ELR (cell line): ENCODE measurements around the gene CRYBG1.
"Not testable (repeated sequence)": the region's sequence is repeated elsewhere in the genome, so short reads cannot be mapped to it uniquely, and the experiment has no call there.

Experiments
- DNase-seq: peaks from one replicate; pipeline ENCODE4 v3.0.0-alpha.2; 2015; ENCODE audit warnings: low read depth

Gene CRYBG1

DNA sequence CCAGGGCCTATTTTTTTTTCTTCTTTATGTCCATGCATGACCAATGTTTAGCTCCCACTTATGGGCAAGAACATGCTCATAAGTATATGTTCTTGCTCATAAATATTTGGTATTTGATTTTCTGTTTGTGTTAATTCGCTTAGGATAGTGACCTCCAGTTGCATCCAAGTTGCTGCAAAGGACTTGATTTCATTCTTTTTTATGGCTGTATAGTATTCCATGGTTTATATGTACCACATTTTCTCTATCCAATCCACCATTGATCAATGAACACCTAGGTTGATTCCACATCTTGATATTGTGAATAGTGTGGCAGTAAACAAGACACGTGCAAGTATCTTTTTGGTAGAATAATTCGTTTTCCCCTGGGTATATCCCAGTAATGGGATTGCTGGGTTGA lies 190.6 kb downstream of the CRYBG1 start:
- no peak for DNase-seq

DNA sequence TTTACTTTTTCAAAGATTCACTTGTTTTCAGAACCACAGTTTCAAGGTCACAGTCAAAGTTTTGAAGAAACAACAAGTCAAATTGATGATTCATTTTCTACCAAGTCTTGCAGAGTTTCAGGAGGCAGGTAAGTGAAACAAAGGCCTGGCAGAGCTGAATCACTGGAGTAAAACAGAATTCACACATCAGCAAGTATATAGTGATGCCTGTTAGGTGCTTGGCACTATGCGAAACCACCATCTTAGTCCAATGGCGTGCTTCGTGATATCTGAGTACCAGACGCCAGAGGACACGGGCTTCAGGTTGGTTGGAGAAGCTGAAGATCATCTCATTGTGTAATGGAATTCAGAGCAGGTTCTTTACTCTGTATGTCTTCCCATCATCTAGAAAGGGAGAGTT lies 192.9 kb downstream of the CRYBG1 start:
- DNase-seq, result no peak

DNA sequence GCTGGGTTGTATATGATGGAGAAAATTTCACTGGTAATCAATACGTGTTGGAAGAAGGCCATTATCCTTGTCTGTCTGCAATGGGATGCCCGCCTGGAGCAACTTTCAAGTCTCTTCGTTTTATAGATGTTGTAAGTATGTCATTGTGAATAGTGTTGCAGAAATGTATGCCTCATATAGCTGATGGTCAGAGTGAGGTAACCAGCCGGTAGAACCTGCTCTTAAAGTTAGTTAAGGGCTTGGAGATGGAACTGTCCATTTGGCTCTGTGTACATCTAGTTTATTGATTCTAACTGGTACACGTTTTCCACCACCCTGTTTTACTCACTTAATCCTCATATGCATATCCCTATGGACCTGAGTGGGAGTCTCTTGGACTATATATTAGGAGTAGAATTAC lies 195.2 kb downstream of the CRYBG1 start:
- DNase-seq, result no peak

DNA sequence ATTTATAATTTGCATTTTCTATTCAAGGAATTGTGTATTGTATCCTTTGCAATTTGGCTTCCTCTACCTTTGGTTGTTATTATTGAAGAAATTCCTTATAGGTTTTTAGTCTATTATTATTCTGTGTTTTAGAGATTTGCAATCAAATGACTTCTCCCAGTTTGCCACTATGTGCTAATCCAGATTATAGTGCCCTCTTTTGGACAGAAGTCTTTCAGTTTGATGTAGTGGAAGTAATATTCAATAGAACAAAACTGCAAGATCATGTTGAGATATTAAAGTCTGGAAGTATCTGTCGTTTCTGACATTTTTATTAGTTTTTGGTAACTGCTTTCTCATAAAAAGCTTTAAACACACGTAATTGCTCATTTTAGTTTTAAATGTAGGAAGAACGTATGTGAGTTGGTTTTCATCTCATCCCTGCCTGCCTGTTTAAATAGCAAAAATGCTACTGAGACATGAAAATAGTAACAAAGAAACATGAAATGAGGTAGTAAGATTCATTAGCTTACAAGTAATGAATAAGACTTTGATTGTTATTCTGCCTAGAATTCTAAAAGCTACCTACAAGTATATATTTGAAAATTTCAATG lies 195.9 kb downstream of the CRYBG1 start:
- DNase-seq, result peak; percentile 62

DNA sequence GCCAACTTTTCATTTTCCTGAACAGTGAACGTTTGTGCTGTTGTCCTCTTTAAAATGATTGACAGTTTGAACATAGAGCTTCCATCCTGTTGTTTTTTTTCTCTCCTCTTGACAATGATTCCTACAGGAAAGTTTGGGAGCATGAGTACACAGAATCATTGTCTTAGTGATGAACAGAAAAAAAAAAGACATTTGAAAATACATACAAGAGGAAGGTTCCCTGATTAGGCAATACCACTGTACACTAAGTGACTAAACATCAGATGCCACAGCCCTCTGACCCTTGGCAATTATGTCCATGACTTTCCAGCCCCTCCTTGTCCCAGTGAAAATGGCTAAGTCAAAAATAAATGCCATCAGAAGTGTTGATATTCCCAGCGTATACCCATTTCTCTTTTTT lies 197.3 kb downstream of the CRYBG1 start:
- peak; percentile 24 for DNase-seq

DNA sequence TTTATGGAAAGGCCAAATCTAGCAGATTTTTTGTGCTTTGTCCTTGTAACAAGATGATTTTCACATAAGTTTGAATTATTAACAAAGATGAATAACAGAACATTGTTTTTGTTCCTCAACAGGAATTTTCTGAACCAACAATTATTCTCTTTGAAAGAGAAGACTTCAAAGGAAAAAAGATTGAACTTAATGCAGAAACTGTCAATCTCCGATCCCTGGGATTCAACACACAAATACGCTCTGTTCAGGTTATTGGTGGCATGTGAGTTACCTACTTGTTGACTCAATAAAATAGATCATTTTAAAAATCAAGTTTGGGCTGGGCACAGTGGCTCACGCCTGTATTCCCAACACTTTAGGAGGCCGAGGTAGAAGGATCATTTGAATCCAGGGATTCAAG lies 197.8 kb downstream of the CRYBG1 start:
- no peak for DNase-seq

DNA sequence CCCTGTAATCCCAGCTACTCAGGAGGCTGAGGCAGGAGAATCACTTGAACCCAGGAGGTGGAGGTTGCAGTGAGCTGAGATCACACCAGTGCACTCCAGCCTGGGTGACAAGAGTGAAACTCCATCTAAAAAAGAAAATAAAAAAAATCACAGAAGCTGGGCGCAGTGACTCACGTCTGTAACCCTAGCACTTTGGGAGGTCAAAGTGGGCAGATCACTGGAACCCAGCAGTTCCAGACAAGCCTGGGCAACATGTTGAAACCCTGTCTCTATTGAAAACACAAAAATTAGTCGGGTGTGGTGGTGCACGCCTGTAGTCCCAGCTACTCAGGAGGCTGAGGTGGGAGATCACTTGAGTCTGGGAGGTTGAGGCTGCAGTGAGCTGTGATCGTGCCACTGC lies 199.1 kb downstream of the CRYBG1 start:
- not testable (repeated sequence) for DNase-seq

DNA sequence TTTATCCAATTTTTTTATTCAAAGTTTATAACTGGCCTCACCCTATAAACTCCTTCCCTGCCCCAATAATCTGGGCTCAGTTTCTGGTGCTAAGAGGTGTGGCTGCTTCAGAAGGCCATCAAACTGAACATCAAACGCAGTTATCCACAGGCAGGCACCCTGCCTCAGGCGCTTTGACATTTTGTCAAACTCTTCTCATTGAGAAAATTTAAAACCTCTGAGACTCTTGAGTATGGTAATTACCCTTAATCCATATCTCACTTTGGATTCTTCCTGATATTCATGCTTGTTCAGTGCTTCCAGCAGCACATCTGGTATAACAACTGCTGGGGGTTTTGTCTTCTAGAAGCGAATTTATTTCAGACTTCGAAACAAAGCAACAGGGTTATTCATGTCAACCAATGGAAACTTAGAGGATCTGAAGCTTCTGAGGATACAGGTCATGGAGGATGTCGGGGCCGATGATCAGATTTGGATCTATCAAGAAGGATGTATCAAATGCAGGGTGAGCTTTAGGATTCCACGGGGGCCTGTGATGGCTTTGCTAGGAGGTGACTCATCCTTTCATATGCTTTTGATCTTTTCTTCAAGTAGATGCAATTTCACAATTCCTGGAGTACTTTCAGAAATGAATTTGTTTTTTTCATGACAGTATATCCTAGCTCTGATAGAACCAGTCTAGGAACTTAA lies 200.6 kb downstream of the CRYBG1 start:
- peak; percentile 62 for DNase-seq

DNA sequence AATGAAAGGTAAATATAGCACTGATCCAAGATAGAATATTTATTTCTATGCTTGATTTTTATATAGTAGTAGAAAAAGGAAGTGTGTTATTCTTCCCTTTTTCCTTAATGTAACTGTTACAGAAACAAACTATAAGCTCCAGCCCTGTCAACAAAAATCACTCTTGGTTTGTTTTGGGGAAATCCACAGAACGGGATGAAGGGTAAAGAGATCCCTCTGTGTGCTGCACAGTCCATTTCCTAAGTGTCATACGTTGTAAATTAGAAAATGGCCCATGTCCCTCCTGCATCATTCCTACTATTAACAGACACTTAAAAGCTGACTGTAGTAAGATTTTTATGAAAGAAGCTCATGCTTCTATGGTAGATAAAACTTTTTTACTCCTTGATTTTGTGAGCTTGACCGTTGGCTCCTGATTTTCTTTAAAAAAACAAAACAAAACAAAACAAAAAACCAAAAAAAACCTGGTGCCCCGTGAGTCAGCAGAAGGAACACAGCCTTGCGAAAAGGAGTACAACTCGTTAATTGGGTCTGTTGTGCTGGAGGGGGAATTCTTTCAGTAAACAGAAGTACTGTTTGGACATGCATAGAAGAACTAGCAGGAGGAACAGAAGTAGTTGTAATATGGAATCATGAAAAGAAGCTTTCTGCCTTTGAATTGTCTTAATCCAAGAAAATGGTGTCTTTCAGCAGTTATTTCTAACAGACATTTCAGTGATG lies 201.3 kb downstream of the CRYBG1 start:
- DNase-seq, result no peak

DNA sequence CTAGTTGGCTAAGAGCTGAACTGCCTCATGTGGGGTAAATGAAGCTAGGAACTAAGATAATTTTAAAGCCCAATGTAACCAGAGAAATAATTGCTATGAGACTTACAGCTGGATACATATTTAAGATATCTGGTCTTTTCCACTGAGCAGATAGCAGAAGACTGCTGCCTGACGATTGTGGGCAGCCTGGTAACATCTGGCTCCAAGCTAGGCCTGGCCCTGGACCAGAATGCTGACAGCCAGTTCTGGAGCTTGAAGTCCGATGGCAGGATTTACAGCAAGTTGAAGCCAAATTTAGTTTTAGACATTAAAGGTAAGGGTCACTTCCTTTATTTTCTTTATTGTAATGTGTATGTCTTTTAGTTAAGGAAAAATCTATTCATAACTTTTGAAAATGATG lies 203.1 kb downstream of the CRYBG1 start:
- no peak for DNase-seq

DNA sequence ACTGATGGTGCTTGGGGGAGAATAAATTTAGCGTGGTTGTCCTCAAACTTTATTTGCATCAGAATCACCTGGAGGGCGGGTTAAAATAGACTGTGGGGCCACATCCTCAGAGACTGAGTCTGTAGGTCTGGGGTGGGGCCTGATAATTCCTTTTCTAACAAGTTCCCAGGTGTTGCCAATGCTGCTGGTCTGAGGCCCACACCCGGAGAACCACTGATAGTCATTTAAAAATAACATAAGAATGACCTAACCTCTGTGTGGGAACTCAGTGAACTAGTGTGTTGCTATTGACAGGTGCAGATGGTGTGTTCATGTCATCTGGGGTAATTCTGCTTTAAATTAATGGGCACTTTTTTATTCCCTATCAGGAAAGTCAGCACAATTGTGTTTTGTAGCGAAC lies 204.0 kb downstream of the CRYBG1 start:
- DNase-seq, result no peak

DNA sequence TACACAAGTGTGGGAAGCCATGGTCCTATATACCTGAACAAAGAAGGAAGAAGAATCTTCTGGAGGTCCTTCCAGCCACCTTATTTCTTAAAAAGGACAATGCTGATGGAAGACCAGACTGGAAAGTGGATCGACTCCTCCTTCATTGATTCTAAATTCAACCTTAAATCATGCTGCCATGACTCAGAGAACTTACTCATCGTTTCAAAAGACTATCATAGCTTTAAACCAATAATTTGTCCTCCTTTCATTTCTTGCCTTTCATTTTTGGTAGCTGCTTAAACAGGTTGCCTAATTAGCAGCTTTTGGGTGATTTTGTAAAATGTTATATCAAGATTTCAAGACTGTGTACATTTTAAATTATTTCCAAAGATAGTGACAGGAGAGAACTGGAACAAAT lies 208.0 kb downstream of the CRYBG1 start:
- peak; percentile 67 for DNase-seq

DNA sequence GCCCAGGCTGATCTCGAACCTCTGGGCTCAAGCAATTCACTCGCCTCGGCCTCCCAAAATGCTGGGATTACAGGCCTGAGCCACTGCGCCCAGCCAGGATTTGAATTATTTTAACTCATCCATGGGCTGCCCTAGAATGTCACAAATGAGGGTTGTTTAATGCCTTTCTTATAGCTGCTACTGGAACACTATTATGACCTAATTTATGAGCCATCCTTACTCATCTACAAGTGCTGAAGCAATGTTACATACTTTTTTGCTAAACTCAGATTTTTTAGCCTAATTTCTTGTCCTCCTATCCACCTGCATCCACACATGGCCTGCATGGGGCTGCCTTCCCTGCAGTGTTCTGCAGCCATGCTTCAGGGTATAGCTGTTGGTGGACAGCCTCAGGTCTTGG lies 208.9 kb downstream of the CRYBG1 start:
- peak; percentile 64 for DNase-seq

DNA sequence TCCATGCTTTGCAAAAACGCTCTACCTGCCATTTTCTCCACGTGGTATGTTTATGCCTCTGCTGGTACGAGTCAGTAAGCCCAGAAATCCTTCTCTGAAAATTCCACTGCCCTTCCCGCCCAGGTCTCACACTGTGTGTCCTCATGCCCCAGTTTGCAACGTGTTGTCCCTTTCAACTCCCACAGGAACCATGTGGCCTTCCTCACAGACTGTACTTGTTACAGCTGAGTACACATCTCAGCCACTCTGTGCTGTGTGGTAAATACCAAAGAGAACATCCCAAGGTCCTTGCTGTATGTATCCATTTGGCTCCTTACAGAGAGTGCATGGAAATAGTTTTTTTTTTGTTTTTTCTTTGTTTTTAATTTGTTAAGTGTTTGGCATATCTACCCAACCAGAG lies 211.9 kb downstream of the CRYBG1 start:
- no peak for DNase-seq

DNA sequence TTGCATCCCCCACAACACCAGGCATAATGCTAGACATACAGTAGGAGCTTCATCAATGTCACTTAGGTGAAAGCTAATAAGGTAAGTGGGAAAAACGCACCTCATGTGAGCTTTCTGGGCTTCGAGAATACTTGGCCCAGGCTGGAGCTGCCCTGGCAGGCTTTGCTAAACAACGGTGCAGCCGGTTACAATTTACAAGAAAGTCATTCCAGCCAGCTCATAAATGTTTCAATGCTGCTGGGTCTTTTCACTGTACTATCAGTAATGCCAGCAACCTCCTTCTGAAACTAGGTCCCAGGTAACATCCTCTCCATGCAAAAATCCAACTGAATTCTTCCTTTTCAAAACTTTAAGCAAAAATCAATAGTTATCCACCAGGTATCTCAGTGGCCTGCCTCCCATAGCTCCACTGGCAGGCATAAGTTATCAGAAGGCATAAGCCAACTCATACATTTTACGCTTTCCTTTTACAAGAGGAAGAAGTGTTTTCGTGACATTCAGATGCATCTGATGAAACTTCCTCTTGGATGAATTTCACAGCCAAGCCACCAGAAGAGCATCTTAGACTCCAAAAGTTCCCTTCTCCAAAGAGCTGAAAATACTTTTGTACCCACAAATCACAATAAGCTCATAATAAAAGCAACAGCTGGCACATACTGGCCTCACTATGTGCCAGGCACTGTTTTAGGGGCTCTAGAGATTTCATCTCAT lies 212.5 kb downstream of the CRYBG1 start:
- DNase-seq, result no peak

DNA sequence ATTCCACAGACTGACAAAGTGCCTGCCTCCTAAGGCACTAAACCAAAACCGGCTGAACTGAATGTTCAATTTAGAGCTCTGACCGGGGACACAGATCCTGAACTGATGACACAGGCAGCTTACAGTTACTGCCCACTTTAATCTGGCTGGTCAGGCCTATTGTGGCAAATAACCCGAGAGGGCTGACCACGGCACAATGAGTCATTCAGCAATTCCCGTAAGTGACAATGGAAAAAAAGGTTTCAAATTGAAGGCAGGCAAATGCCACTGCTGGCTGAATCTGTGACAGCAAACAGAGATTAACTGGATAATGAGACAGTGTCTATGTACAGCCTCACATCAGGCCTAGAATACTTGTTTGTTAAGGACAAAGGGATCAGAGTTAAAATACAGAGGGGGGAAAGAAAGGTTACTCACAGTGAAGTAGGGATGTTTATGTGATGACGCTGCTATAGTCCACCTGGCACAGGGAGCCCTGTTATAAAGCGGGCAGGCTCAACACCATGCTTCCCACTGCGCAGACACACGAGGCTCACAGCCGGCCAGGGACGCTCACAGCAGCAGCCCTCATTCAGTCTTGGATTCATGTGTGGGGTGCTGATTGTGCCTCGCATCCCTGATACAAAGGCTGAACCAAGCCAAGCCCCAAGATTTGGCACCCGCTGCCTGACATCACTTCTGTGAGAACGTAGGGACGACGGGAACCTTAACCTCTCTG lies 214.4 kb downstream of the CRYBG1 start:
- DNase-seq, result peak; percentile 80

DNA sequence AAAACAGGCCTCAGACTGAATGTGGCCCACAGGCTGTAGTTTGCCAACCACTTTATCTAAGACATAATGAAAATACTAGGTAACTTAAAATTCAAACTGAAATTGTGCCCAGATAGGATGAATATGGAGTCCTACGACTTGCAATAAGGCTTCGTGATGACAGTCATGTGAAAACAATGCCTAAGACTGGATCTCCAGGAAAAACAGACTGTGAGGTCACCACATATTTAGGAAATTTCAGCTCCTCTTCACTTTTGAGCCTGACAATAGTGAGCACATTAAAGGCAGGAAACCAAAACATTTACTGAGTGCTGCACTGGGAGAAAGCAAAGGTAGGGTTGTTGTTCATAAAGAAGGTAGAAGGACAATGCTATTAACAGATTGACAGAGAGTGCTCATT lies 218.8 kb downstream of the CRYBG1 start:
- DNase-seq, result no peak

DNA sequence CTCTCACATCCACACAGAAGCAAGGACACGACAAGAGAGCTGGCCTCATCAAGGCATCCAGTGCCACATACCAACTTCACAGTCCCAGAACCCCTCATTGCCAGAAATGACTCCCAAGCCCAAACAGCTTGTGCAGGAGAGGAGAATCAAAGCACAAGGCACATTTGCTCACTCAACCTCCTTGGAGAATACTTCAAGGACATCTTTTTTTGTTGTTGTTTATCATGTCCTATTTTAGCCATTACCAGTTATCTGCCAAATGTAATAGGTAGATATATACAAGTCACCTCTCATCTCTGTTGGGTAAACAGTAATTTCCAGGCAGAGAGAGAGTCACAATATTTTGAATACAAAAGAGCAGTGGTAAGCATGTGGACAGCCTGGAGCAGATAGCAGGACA lies 221.0 kb downstream of the CRYBG1 start:
- DNase-seq, result no peak

DNA sequence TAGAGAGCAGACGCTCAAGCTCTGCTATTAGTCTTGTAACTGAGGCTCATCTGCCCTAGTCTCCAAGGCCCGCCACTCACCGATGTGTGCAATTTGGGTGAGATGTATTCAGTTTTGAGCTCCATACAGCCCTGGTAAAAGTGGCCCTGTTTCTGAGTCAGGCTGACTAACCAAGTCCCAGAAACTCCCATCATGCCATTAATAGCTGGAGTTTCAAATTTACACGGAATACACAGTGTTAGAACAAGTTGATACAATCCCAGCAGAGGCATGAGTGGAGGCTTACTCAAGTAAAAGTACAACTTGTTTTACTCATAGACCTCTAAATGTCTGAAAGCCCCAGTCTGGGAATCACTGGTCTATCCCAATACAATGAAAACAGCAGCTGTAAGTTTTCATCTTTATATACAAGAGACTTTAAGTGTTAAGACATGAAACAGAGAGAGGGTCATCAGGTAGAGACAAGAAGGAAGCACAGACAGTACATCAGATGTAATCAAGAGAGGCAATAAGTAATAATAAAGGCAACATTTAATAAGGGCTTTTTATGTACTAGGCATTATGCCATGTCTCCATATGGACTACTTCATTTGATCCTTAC lies 226.4 kb downstream of the CRYBG1 start:
- DNase-seq, result no peak

DNA sequence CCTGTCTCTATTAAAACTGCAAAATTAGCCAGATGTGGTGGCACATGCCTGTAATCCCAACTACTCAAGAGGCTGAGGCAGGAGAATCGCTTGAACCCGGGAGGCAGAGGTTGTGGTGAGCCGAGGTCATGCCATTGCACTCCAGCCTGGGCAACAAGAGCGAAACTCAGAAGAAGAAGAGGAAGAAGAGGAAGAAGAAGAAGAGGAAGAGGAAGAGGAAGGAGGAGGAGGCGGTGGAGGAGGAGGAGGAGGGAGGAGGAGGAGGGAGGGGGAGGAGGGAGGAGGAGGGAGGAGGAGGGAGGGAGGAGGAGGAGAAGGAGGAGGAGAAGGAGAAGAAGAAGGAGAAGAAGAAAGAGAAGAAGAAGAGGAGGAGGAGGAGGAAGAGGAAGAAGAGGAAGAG lies 228.4 kb downstream of the CRYBG1 start:
- not testable (repeated sequence) for DNase-seq

DNA sequence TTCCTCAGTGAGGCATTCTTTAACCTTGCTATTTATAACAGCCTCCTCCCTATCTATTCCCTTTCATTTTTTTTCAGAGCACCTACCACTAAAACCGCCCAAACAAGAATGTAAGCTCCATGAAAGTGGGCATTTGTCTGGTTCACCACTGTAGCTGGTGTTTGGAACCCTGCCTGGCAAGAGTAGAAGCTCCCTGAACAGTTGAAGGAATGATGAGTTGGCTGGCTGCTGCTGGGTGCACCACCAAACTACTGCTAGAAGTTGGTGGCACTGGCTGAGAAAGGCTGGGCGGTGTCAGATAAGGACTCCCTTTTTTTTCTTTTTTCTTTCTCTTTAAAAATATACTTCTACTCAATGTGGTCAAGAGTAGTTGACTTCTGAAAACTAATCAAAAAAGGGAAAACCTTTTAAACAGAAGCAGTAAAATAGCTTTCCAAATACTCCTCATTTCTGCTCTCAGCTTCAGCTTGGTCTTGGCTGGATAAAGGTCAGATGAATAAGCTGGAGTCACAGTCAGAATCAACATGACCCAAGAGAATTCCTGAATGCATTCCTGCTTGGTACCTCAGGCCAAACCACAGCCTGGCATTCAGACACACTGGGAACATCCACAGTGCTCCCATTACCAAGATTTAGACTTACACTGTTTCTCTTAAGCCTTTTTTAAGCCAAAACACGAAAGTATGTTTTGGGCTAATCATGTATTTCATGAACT lies 230.8 kb downstream of the CRYBG1 start:
- peak; percentile 87 for DNase-seq
